ENCODE data around the gene SLIT1.

Gene SLIT1

DNA sequence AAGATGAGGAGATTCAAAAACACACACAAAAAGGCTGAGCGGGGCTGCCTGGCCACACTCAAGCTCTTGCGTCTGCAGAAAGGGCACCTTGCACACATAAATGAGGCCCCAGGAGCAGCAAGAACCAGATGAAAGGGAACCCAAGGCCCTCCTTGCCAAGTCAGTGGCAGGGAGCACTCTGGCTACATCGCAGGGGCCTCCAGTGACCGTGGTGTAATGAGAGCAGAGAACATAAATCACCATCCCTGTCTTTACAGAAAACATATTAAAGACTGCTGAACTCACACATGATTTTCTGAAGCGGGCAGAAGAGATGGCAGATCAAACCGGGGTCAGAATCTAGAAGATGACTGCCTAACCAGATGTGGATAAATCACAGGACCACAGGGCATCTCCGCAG, 80.5 kb downstream of the SLIT1 start:
- Histone ChIP-seq H3K4me2 (ENCODE audit: low read length, poor library complexity, severe bottlenecking) (no peak overlapping the region), H2BK5ac (ENCODE audit: low read depth, low read length, poor library complexity, severe bottlenecking) (no peak overlapping the region), H3K14ac (ENCODE audit: low read length in 2 of 2) (no peak overlapping the region), H4K8ac (ENCODE audit: low read length) (no peak overlapping the region), H2BK120ac (ENCODE audit: low read depth, low read length) (no peak overlapping the region), H3K23ac (ENCODE audit: low read length in 2 of 2) (no peak overlapping the region), H4K91ac (ENCODE audit: low read length) (no peak overlapping the region), H3K27me3 (ENCODE audit: control insufficient read depth in 1 of 2, insufficient read depth in 1 of 2, low read length in 2 of 2) (peaks cover 53 to 74% of the 10 kb centered on the region in 2 experiments), H3K18ac (ENCODE audit: low read depth in 1 of 2, low read length in 2 of 2) (no peak overlapping the region), H3K4me3 (ENCODE audit: insufficient read depth in 1 of 2, low read depth in 1 of 2, low read length in 2 of 2) (no peak overlapping the region), H2BK12ac (ENCODE audit: low read length in 2 of 2) (no peak overlapping the region), H2AFZ (ENCODE audit: low read depth, low read length) (no peak overlapping the region), H3K4me1 (ENCODE audit: control insufficient read depth, insufficient read depth, low read depth, low read length) (no peaks in the 10 kb centered on the region), H3K9me3 (ENCODE audit: control insufficient read depth, low read length) (no peaks in the 10 kb centered on the region), H2BK15ac (ENCODE audit: low read depth, poor library complexity, severe bottlenecking) (no peak overlapping the region), H3K4ac (ENCODE audit: low read depth in 1 of 2, low read length in 2 of 2) (no peak overlapping the region), H3K36me3 (ENCODE audit: control insufficient read depth in 1 of 2, insufficient read depth in 2 of 2, low read depth in 1 of 2, low read length in 2 of 2) (no peaks in the 10 kb centered on the region), H2AK5ac (ENCODE audit: low read length, severe bottlenecking) (no peak overlapping the region), H3K79me1 (replicated peaks; ENCODE audit: low read length, poor library complexity, severe bottlenecking) (no peaks in the 10 kb centered on the region), H3K27ac (ENCODE audit: low read length, poor library complexity, severe bottlenecking) (no peak overlapping the region), H3K9ac (ENCODE audit: low read length) (no peak overlapping the region)
- no peak for DNase-seq
- WGBS, result 79% methylated on average over 7 of the region's 7 CpGs

DNA sequence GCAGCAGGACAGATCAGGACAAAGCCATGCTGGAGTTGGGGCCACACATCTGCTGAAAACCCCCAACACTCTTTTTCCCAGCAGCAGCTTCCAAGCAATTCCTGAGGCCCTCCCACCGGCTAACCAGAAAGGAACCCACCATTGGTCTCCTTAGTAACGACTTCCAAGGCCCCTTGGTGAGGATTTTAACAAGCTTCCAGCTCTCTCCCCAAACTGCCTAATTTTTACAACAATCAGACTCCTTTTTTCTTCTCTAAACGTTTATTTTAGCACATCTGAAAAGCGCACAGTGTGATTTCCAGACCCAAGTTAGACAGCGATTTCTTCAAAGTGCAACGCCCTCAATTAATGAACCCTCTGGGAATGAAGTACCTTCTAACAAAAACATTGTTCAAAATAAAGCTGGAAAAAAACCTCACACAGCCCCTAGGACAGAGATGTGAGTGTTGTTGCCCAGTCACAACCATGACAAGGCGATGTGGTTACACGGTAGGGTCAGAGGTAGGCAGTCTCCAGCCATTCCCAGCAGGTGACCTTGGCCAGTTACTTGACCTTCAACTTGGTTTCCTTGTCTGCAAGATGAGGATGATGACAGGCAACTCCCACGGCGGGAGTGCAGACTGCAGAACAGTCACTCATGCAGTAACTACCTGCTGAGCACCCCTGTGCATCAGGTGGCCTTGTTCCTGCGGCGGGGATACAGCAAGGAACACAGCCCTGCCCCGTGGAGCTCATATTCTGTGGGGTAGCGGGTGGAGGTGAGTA, 82.3 kb downstream of the SLIT1 start:
- H3K27ac ChIP-seq (ENCODE audit: low read length, poor library complexity, severe bottlenecking), result no peak overlapping the region
- no peak overlapping the region for H3K4ac ChIP-seq (ENCODE audit: low read depth in 1 of 2, low read length in 2 of 2)
- no peak overlapping the region for H3K18ac ChIP-seq (ENCODE audit: low read depth in 1 of 2, low read length in 2 of 2)
- no peak overlapping the region for H2AFZ ChIP-seq (ENCODE audit: low read depth, low read length)
- H2AK5ac ChIP-seq (ENCODE audit: low read length, severe bottlenecking), result no peak overlapping the region
- H3K9ac ChIP-seq (ENCODE audit: low read length), result no peak overlapping the region
- no peak overlapping the region for H4K91ac ChIP-seq (ENCODE audit: low read length)
- no peak overlapping the region for H2BK12ac ChIP-seq (ENCODE audit: low read length in 2 of 2)
- H2BK15ac ChIP-seq (ENCODE audit: low read depth, poor library complexity, severe bottlenecking), result no peak overlapping the region
- H3K36me3 ChIP-seq (ENCODE audit: control insufficient read depth in 1 of 2, insufficient read depth in 2 of 2, low read depth in 1 of 2, low read length in 2 of 2), result no peaks in the 10 kb centered on the region
- H3K4me1 ChIP-seq (ENCODE audit: control insufficient read depth, insufficient read depth, low read depth, low read length), result no peaks in the 10 kb centered on the region
- H3K4me3 ChIP-seq (ENCODE audit: insufficient read depth in 1 of 2, low read depth in 1 of 2, low read length in 2 of 2), result no peak overlapping the region
- H2BK5ac ChIP-seq (ENCODE audit: low read depth, low read length, poor library complexity, severe bottlenecking), result no peak overlapping the region
- H3K23ac ChIP-seq (ENCODE audit: low read length in 2 of 2), result no peak overlapping the region
- H3K14ac ChIP-seq (ENCODE audit: low read length in 2 of 2), result no peak overlapping the region
- H3K79me1 ChIP-seq (replicated peaks; ENCODE audit: low read length, poor library complexity, severe bottlenecking), result no peaks in the 10 kb centered on the region
- H4K8ac ChIP-seq (ENCODE audit: low read length), result no peak overlapping the region
- 77% methylated on average over 14 of the region's 14 CpGs for WGBS
- H3K9me3 ChIP-seq (ENCODE audit: control insufficient read depth, low read length), result no peaks in the 10 kb centered on the region
- peaks cover 54 to 77% of the 10 kb centered on the region in 2 experiments for H3K27me3 ChIP-seq (ENCODE audit: control insufficient read depth in 1 of 2, insufficient read depth in 1 of 2, low read length in 2 of 2)
- no peak for DNase-seq
- H3K4me2 ChIP-seq (ENCODE audit: low read length, poor library complexity, severe bottlenecking), result no peak overlapping the region
- no peak overlapping the region for H2BK120ac ChIP-seq (ENCODE audit: low read depth, low read length)

DNA sequence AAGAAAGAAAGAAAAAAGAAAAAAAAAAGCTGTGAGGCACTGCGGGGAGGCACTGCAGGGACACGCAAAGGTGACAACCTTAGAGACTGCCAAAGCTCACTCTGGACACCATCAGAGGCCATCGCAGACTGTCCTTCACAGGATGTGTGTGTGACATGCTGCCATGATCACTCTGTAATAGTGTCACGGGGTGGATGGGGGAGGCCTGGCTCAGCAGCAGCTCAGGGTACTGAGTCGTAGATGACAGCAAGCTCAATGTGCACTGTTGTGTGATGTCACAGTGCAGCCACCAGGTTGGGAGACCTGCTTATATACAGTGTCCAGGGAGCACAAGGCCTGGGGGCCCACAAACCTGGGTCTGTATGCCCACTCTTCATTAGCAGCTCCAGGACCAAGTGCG, 83.3 kb downstream of the SLIT1 start:
- 90% methylated on average over 6 of the region's 6 CpGs for WGBS
- no peak overlapping the region for H3K14ac ChIP-seq (ENCODE audit: low read length in 2 of 2)
- no peak overlapping the region for H3K4me2 ChIP-seq (ENCODE audit: low read length, poor library complexity, severe bottlenecking)
- H3K4me3 ChIP-seq (ENCODE audit: insufficient read depth in 1 of 2, low read depth in 1 of 2, low read length in 2 of 2), result no peak overlapping the region
- no peak for DNase-seq
- H2BK5ac ChIP-seq (ENCODE audit: low read depth, low read length, poor library complexity, severe bottlenecking), result no peak overlapping the region
- H3K79me1 ChIP-seq (replicated peaks; ENCODE audit: low read length, poor library complexity, severe bottlenecking), result no peaks in the 10 kb centered on the region
- H3K9ac ChIP-seq (ENCODE audit: low read length), result no peak overlapping the region
- no peak overlapping the region for H2BK120ac ChIP-seq (ENCODE audit: low read depth, low read length)
- no peak overlapping the region for H4K8ac ChIP-seq (ENCODE audit: low read length)
- no peak overlapping the region for H2AFZ ChIP-seq (ENCODE audit: low read depth, low read length)
- H3K27ac ChIP-seq (ENCODE audit: low read length, poor library complexity, severe bottlenecking), result no peak overlapping the region
- H2BK12ac ChIP-seq (ENCODE audit: low read length in 2 of 2), result no peak overlapping the region
- H3K18ac ChIP-seq (ENCODE audit: low read depth in 1 of 2, low read length in 2 of 2), result no peak overlapping the region
- no peaks in the 10 kb centered on the region for H3K4me1 ChIP-seq (ENCODE audit: control insufficient read depth, insufficient read depth, low read depth, low read length)
- no peak overlapping the region for H2BK15ac ChIP-seq (ENCODE audit: low read depth, poor library complexity, severe bottlenecking)
- H4K91ac ChIP-seq (ENCODE audit: low read length), result no peak overlapping the region
- H2AK5ac ChIP-seq (ENCODE audit: low read length, severe bottlenecking), result no peak overlapping the region
- no peaks in the 10 kb centered on the region for H3K36me3 ChIP-seq (ENCODE audit: control insufficient read depth in 1 of 2, insufficient read depth in 2 of 2, low read depth in 1 of 2, low read length in 2 of 2)
- peaks cover 61 to 77% of the 10 kb centered on the region in 2 experiments for H3K27me3 ChIP-seq (ENCODE audit: control insufficient read depth in 1 of 2, insufficient read depth in 1 of 2, low read length in 2 of 2)
- H3K4ac ChIP-seq (ENCODE audit: low read depth in 1 of 2, low read length in 2 of 2), result no peak overlapping the region
- no peak overlapping the region for H3K23ac ChIP-seq (ENCODE audit: low read length in 2 of 2)
- H3K9me3 ChIP-seq (ENCODE audit: control insufficient read depth, low read length), result no peaks in the 10 kb centered on the region

DNA sequence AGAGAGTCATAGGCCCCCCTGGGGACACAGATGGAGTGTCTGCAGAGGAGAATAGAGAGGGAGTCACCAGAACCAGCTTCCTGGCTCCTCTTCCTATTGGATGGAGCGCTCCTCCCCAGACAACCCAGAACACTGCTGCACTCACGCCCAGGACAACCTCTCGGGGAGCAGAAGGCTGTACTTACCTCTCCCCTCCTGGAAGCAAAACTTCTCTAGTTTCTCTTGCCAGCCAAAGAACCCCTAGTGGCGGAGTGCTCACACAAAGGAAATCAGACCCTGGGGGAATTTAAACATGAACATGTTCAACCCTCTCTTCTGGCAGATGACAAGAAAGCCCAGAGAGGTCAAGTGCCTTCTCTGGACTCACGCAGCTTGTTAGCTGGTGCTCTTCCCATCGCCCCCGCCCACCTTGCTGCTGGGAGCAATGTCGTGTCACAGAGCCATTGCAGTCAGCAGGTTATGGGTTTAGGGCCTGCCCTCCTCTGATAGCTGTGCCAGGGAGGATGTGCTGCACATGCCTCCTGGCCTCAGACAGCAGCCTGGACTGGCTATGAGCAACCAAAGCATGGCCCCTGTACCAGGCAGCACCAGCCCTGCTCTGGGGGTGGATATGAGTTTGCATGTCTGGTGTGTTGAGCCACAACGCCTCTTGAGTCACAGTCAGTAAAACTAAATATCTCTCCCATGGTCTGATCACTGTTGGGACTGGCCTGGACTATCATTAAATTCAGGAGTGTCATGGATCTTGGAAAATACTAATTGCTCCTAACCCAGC, 84.4 kb downstream of the SLIT1 start:
- H2BK12ac ChIP-seq (ENCODE audit: low read length in 2 of 2), result no peak overlapping the region
- H3K79me1 ChIP-seq (replicated peaks; ENCODE audit: low read length, poor library complexity, severe bottlenecking), result no peaks in the 10 kb centered on the region
- H3K4me3 ChIP-seq (ENCODE audit: insufficient read depth in 1 of 2, low read depth in 1 of 2, low read length in 2 of 2), result no peak overlapping the region
- WGBS, result 71% methylated on average over 9 of the region's 9 CpGs
- H3K27ac ChIP-seq (ENCODE audit: low read length, poor library complexity, severe bottlenecking), result no peak overlapping the region
- no peak overlapping the region for H3K4me2 ChIP-seq (ENCODE audit: low read length, poor library complexity, severe bottlenecking)
- H4K8ac ChIP-seq (ENCODE audit: low read length), result no peak overlapping the region
- no peak overlapping the region for H3K4ac ChIP-seq (ENCODE audit: low read depth in 1 of 2, low read length in 2 of 2)
- no peak overlapping the region for H4K91ac ChIP-seq (ENCODE audit: low read length)
- no peak overlapping the region for H3K23ac ChIP-seq (ENCODE audit: low read length in 2 of 2)
- no peak overlapping the region for H2BK5ac ChIP-seq (ENCODE audit: low read depth, low read length, poor library complexity, severe bottlenecking)
- no peaks in the 10 kb centered on the region for H3K4me1 ChIP-seq (ENCODE audit: control insufficient read depth, insufficient read depth, low read depth, low read length)
- H2BK15ac ChIP-seq (ENCODE audit: low read depth, poor library complexity, severe bottlenecking), result no peak overlapping the region
- H3K18ac ChIP-seq (ENCODE audit: low read depth in 1 of 2, low read length in 2 of 2), result no peak overlapping the region
- no peaks in the 10 kb centered on the region for H3K36me3 ChIP-seq (ENCODE audit: control insufficient read depth in 1 of 2, insufficient read depth in 2 of 2, low read depth in 1 of 2, low read length in 2 of 2)
- no peak overlapping the region for H2AFZ ChIP-seq (ENCODE audit: low read depth, low read length)
- peaks cover 65 to 75% of the 10 kb centered on the region in 2 experiments for H3K27me3 ChIP-seq (ENCODE audit: control insufficient read depth in 1 of 2, insufficient read depth in 1 of 2, low read length in 2 of 2)
- no peak overlapping the region for H2AK5ac ChIP-seq (ENCODE audit: low read length, severe bottlenecking)
- H3K9ac ChIP-seq (ENCODE audit: low read length), result no peak overlapping the region
- H3K9me3 ChIP-seq (ENCODE audit: control insufficient read depth, low read length), result no peaks in the 10 kb centered on the region
- no peak for DNase-seq
- no peak overlapping the region for H3K14ac ChIP-seq (ENCODE audit: low read length in 2 of 2)
- no peak overlapping the region for H2BK120ac ChIP-seq (ENCODE audit: low read depth, low read length)

Data from mesenchymal stem cell (in vitro differentiated cells and primary cell).